GM21360 (cell line): Measurements from ENCODE around the gene FLG2.
"Not testable (repeated sequence)": the region's sequence is repeated elsewhere in the genome, so short reads cannot be mapped to it uniquely, and the experiment has no call there.

ENCODE experiments used
- ATAC-seq: cut with Tn5 transposase; IDR thresholded peaks from one replicate; pipeline ENCODE4 v1.9.1; 2021; ENCODE audit warnings: mild to moderate bottlenecking, moderate library complexity; ENCODE audit not compliant: unreplicated experiment

FLG2 gene

GRCh38 chr1:152313319-152313801 lies 46.4 kb downstream of the FLG2 start:
- ATAC-seq, result no peak

- ATAC-seq, result not testable (repeated sequence)
Measured at GRCh38 chr1:152312169-152312568, 47.6 kb downstream of the FLG2 start.

GRCh38 chr1:152309955-152310354 lies 49.9 kb downstream of the FLG2 start:
- no peak for ATAC-seq

GRCh38 chr1:152309320-152309901 lies 50.4 kb downstream of the FLG2 start:
- ATAC-seq, result not testable (repeated sequence)

GRCh38 chr1:152308758-152309157 lies 51.0 kb downstream of the FLG2 start:
- not testable (repeated sequence) for ATAC-seq

- ATAC-seq, result not testable (repeated sequence)
Measured at GRCh38 chr1:152307970-152308369, 51.8 kb downstream of the FLG2 start.

GRCh38 chr1:152306123-152306522 lies 53.7 kb downstream of the FLG2 start:
- not testable (repeated sequence) for ATAC-seq

- ATAC-seq, result not testable (repeated sequence)
Measured at GRCh38 chr1:152304773-152305172, 55.0 kb downstream of the FLG2 start.

GRCh38 chr1:152303139-152303872 lies 56.5 kb downstream of the FLG2 start:
- ATAC-seq, result not testable (repeated sequence)
